ENCODE data around the gene MTF2.

DNA sequence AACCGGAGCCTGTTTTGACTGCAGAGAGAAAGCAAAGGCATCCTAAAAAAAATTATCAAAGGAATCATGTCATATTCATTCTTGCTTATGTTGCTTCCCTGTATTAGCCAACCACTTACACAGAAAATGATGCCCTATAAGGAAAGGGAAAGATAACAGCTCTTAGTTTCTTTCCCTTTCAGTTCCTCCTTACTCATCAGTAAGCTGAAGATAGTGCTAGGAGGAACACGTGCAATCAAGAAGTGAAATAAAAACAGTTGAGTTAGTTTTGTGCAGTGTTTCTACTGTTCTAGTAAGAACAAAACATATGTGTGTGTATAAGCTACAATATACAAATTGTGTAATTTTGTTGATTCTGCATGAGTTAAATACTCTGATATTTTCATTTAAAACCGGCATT lies 45.3 kb upstream of the MTF2 start:
- TF ChIP-seq, protein P1, sequence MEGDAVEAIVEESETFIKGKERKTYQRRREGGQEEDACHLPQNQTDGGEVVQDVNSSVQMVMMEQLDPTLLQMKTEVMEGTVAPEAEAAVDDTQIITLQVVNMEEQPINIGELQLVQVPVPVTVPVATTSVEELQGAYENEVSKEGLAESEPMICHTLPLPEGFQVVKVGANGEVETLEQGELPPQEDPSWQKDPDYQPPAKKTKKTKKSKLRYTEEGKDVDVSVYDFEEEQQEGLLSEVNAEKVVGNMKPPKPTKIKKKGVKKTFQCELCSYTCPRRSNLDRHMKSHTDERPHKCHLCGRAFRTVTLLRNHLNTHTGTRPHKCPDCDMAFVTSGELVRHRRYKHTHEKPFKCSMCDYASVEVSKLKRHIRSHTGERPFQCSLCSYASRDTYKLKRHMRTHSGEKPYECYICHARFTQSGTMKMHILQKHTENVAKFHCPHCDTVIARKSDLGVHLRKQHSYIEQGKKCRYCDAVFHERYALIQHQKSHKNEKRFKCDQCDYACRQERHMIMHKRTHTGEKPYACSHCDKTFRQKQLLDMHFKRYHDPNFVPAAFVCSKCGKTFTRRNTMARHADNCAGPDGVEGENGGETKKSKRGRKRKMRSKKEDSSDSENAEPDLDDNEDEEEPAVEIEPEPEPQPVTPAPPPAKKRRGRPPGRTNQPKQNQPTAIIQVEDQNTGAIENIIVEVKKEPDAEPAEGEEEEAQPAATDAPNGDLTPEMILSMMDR (IDR thresholded peaks at IDR 0.05; ENCODE audit: low read depth, low read length) = no peak
- TF ChIP-seq EZH2phosphoT487 (IDR thresholded peaks at IDR 0.05; ENCODE audit: low read depth) = no peak

Data from OCI-LY3 (cell line).